ENCODE measurements around the gene NRG3. TPM values are rescaled to one million over a fixed set of nuclear protein-coding genes. Genes with fewer than 3 reads are reported as not detected.

Gene NRG3
- total and polyA plus RNA-seq, 2 of the 8 experiments (the other 6 are each of a cell fraction or from before 2014, with no cell fraction given): 4.2 to 5.0 TPM

GRCh38 chr10:82622479-82622878, 747.5 kb downstream of the NRG3 start (continued):
- TF ChIP-seq FOSL1 (IDR thresholded peaks at IDR 0.05; ENCODE audit: insufficient read depth, low read depth, low read length) (no peak), JUN (IDR thresholded peaks at IDR 0.05; ENCODE audit: low read depth, low read length) (no peak), EZH2 (IDR thresholded peaks at IDR 0.05; ENCODE audit: low read depth, low read length, severe bottlenecking) (no peak), TCF12 (IDR thresholded peaks at IDR 0.05; ENCODE audit: low read depth, low read length) (no peak), SP1 (IDR thresholded peaks at IDR 0.05; ENCODE audit: low read depth, low read length) (no peak), TEAD4 (IDR thresholded peaks at IDR 0.05; ENCODE audit: low read depth, low read length) (no peak), CEBPB (IDR thresholded peaks at IDR 0.05; ENCODE audit: low read depth, low read length) (no peak), RNF2 (IDR thresholded peaks at IDR 0.05; ENCODE audit: borderline replicate concordance, low read depth, low read length, missing control alignments, poor library complexity, severe bottlenecking) (no peak)
